HG02678 (cell line): ENCODE results near the gene NR3C2.
A peak's percentile ranks its signal among the peaks of the same experiment; 100 is the strongest.

Source experiments
- ATAC-seq: cut with Tn5 transposase; IDR thresholded peaks from one replicate; pipeline ENCODE4 v1.9.1; 2021; ENCODE audit warnings: mild to moderate bottlenecking, moderate library complexity; ENCODE audit not compliant: unreplicated experiment

Gene NR3C2

DNA sequence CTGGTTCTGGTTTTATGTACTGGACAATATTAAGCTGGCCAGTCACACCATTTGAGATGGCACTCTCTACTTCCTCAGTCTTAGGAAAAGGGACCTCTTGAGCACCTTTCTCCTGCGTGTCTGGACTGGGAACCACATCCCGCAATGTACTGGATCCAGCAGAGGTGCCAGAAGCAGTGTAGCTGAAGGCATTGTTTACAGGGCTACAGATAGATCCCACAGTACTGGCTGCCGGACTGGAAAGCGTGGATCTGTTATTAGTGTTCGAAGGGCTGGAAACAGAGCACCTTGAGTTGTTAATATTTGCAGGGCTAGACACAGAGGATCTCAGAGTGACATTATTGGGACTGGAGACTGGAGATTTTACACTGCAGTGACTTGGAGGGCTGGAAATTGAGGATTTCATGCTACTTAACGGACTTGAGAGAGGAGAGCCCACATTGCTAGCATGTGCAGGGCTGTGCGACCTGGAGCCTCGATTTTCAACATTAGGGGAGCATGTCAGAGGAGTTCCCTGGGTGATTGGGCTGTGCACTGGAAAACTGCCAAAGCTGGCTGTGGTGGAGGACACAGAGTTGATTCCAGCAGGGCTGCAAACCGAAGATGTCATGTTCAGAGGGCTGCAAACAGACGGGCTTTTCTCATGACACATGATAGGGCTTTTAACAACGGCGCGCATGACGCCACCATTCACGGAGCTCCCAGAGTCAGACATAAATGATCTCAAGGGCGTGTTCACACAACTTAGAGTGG is 6.4 kb downstream of the NR3C2 start:
- ATAC-seq = no peak

GRCh38 chr4:148434075-148434773 is 8.0 kb downstream of the NR3C2 start:
- no peak for ATAC-seq

DNA sequence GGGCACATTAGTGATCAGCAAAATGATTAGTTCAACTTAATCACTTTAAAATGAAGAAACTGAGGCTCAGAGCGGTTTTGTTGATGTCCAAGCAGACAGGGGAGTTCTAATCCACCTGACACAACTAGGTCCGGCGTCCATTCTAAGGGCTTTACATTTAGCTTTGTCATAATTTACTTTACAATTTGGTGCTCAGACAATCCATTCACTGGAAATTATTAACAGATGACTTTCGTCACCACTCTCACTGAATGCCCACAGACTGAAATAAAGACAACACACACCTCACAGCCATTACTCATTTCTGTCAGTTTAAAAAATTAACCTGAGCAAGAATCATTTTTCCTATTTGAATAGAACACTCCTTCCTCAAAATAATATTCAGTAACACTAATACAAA is 10.8 kb downstream of the NR3C2 start:
- no peak for ATAC-seq

DNA sequence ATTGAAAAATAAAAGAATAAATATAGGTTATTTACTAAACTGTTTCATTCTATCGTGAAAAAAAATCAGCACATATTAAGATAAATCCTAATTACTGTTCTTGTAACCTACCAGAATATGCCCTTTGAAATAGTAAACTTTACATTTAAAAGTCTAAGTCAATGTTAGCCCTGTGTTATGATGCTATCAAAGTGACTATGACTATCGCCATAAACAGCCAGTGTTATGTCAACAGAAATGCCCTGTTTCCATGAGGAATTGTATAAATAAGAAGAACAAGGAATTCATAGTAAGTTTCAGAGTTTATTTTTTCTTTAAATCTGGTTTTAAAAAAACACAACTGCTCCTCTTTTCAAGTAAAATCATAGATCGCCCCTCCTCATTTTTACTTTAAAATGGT is 11.4 kb downstream of the NR3C2 start:
- no peak for ATAC-seq

DNA sequence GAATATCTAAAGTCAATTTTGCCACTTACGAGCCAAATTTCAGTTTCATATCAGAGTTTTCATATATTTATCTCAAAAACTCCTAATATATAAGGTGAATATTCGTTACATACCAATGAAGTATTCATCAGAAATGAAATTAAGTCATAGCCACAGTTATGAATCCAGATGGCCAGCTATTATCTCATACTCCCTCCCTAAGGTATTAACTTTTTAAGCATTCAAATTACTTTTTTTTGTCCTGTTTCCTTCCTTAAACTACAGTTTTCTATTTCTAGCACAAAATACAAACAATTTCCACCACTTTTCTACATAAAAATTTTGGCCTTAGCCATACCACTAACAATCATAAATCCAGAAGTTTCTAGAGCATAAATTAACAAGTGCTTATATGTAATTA is 13.0 kb downstream of the NR3C2 start:
- no peak for ATAC-seq

DNA sequence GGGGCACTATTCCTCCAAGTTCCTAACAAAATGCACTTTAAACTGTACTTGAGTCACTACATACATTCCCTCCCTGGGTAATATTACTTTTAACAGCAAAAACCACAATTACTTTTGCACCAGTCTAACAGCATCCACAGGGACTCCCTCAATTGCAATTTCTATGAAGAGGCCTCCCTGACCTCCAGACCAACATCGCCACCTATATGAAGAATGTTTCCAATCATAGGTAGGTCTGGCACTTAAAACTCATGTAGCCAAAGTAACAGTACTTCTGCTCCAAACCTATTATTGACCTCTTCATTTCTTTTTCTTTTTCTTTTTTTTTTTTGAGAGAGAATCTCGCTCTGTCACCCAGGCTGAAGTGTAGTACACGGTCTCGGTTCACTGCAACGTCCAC is 15.6 kb downstream of the NR3C2 start:
- no peak for ATAC-seq

DNA sequence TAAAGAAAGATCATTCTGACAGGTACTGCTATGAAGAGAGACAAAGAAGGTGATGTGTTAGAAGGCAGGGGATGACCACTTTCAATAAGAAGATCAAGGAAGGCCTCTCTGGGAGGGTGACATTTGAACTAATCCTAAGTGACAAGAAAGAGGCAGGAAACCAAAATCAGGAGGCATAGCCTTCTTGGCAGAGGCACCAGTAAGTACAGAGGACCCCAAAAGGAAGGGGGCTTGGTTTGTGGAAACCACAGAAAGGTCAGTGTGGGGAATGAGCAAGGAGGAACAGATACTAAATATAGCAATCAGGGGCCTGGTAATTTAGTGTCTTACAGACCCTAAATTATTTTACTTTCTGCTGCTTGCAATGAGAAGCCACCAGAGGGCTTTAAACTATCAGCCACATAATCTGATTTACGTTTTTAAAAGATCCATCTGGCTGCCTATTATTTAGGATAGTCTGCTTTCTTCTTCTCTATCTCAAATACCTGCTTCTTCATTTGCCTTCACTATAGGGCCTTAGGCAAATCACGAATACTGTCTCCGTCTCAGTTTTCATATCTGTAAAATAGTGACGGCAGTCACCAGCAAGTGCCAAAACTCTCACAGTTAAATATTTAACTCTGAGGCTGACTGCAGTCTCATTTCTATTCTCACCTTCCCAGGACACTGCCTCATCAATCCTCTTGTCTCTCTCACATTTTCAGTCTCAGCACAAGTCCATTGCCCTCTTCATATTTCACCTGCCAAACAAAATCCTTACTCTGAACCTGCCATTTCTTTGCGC is 16.7 kb downstream of the NR3C2 start:
- ATAC-seq = peak; percentile 79

GRCh38 chr4:148420397-148420796 is 21.8 kb downstream of the NR3C2 start:
- no peak for ATAC-seq

- no peak for ATAC-seq
Observed at GRCh38 chr4:148415500-148415899, 26.7 kb downstream of the NR3C2 start.

DNA sequence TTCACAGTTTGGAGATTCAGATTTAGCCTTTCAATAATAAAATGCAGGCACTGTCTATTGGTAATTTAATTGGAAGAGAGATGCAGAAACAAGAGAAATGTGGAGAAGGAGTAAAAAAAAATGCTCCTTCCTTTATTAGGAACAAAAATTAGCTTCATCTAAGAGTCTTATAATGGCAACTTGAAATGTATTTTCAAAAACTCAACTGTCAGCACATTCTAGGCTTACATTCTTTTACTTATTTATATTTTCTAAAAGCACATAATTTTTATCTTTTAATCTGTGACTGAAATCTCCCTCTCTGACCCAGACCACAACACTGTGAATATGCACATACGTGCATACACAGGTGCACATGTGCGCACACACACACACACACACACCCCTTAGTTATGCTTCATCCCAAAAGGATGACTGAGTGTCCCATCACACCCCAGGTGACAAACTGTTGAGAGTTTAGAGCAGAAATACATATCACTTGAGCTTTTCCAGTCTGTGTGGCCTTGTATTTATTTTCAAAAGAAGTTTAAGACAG is 29.7 kb downstream of the NR3C2 start:
- no peak for ATAC-seq

GRCh38 chr4:148405161-148405893 is 36.9 kb downstream of the NR3C2 start:
- ATAC-seq = no peak

DNA sequence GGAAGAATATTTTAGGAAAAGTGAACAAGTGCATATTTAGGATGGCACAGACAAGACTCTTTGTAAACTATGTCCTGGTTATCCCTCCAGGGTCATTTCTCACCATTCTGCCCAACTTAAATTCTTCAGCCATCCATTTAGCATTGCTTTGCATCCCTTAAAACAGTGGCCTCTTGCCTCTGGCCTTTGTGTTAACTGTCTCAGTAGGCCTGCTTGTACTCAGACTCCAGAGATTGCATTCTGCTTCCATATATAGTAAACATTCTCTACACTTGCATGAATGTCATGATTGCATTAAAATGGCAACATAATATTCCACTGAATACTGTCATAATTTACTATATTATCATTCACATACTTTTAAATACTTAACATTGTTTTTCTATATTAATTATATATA is 43.2 kb downstream of the NR3C2 start:
- no peak for ATAC-seq

DNA sequence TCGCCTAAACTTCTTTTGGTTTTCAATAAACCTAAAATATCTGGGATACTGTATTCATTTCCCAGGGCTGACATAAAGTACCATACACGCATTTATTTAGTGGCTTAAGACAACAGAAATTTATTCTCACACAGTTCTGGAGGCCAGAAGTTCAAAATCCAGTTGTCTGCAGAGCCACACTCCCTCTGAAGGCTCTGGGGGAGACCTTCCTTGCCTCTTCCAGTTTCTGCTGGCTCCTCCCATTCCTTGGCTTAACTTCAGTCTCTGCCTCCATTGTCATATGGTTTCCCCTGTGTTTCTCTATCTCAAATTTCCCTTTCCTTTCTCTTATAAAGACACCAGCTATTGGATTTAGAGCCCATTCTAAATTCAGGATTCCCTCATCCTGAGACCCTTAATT is 44.4 kb downstream of the NR3C2 start:
- ATAC-seq = no peak

DNA sequence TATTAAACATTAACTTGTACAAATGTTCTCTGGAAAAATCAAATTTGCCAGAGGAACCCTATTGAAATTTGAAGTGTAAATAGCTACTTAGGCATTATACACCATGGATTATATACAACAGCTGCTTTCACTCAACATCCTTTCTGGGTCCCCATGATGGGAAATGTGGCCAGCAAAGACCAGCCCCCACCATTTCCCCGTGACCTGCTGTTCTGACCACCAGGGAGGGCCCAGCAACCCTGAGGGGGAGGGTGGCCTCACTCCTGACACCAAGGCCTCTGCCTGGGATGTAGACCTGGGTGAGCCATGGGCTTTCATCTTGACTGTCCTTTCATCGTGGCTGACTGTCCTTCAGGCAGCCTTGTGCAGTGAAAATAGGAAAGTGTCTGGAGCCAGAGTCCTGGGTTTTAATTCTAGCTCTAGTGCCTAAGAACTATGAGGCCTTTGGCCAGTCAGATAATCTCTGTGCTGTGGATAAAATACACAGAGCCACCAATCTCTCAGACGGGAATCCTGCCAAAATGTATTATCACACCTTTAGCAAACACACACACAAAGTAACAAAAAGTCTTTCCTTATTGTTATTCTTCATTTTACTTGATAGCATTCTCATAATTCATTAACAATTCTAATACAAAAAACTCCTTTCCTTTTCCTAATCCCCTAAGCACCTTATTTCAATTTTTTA is 45.1 kb downstream of the NR3C2 start:
- no peak for ATAC-seq

GRCh38 chr4:148395771-148396170 is 46.4 kb downstream of the NR3C2 start:
- ATAC-seq = no peak

GRCh38 chr4:148391056-148391455 is 51.2 kb downstream of the NR3C2 start:
- no peak for ATAC-seq

GRCh38 chr4:148390311-148390710 is 51.9 kb downstream of the NR3C2 start:
- ATAC-seq = no peak

DNA sequence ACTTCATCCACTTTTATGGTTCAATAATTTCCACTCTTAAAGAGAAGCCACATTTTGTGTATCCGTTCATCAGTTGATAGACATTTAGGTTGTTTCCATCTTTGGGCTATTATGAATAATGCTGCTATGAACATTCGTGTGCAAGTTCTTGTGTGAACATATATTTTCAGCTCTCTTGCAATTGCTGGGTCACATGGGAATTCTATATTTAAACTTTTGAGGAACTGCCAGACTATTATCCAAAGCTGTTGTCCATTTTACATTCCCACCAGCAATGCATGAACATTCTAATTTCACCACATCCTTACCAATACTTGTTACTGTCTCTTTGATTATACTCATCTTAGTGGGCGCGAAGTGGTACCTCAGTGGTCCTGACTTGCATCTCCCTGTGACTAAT is 61.9 kb downstream of the NR3C2 start:
- no peak for ATAC-seq

- ATAC-seq = no peak
Observed at GRCh38 chr4:148376151-148376550, 66.1 kb downstream of the NR3C2 start.

- ATAC-seq = no peak
Observed at GRCh38 chr4:148375584-148375983, 66.6 kb downstream of the NR3C2 start.
